T-helper 2 cell (primary cell): ENCODE results near the gene EXD3.

Source experiments
- DNase-seq, 5 experiments: peaks; one replicate each; pipeline versions ENCODE4 v3.0.0 to v3.0.0-alpha.2; 2012 to 2022

Gene EXD3

DNA sequence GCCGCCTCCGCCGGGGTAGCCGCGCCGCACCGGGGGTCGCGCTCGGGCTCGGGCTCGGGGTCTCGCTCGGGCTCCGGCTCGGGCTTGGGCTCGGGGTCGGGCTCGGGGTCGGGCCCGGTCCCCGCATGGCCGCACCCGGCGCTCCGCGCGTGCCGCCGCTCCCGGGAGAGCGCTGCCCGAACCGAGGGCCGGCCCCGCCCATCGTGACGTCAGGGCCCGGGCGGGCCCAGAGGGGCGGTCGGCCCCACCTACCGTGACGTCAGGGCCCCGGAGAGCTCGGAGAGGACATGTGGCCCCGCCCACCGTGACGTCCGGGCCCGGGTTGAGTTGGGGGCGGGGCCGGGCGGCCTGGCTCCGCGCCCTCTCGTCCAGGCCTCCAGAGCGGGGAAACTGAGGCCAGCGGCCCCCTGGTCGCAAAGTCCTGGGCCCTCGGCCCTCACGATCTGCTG lies 36.2 kb upstream of the EXD3 start, which contains the start of gene NSMF:
NSMF (minus strand) TSS at position 183 of the 449 bp plus-strand sequence. CDS start 232 bp downstream, outside the sequence.
- peak; percentile 87 to 95 (median 90) for DNase-seq

DNA sequence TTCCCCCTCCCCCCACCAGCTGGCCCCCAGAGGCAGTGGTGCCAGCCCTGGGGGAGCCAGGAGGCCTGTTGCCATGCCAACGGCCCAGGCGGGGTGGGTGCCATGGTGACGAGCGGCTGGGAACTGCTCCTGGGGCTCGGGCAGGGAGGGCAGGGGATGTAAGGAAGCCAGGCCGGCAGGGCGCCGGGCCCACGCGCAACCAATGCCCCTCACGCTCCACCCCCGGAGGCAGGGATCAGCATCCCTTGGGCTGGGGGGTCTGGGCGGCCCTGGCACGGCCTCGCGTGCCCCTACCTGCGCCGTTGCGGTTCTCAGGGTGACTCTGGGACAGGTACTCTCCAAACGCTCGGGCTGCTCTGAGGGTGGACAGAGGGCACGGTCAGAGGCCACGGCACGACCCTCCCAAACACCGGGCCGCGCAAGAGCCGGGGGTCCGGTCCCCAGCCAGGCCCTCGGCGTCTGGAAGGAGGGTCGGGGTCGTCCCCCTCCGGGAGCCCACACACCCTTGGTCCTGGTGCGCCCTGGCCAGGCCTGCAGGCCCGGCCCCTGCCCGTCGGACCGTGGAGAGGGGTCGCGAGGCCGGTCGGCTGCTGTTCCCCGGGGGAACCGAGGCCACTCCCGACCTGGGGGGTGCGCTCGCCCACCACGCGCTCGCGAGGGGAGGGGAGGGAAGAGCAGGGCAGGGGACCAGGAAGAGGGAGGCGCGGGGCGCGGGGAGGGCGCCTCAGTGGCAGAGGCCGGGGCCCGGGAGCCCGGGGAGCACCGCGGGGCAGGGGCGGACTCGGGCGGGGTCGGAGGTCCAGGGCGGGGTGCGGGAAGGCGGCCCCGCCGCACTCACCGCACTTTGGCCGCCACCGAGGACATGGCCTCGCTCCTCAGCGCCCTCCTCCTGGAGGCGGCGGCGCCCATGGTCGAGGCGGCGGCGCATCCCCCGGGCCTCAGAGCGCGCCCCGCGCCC lies 35.5 kb upstream of the EXD3 start:
- DNase-seq: peak in 3 of 5 experiments; percentile 10 to 33 (median 14)

DNA sequence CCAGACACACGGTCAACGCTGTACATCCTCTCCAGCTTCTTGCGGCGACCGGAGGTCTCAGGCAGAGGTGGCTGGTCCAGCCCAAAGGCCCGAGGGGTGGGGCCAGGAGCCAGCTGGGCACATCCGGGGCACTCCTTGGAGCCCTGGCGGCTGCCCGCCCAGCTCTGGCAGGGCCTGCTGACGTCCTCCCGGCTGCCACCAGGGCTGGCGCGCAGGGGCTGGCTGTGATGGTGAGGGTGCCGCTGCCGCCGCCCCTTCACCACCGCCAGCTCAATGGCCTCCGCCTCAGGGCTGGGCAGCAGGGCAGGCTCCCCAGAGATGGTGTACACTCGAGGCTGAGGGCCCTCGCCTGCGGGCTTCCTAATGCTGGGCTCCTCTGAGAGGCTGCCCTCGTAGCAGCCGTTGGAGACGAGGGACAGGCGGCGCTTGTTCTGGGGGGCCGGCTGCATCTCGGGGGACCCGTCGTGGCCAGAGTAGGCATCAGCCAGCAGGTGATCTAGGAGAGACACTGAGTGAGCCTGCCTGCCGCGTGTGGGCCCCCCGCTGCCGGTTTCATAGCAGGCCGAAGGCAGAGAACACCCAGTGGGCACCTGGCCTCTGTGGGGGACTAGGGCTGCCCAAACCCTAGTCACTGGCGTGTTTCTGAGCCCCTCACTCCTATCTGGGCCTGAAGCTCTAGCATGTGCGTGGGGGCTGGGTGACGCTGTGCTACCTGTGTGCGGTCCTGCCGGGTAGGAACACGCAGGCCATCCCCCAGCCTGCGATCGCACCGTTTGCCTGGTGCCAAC lies 34.6 kb upstream of the EXD3 start:
- peak in 2 of 5 experiments; percentile 3 to 7 for DNase-seq

DNA sequence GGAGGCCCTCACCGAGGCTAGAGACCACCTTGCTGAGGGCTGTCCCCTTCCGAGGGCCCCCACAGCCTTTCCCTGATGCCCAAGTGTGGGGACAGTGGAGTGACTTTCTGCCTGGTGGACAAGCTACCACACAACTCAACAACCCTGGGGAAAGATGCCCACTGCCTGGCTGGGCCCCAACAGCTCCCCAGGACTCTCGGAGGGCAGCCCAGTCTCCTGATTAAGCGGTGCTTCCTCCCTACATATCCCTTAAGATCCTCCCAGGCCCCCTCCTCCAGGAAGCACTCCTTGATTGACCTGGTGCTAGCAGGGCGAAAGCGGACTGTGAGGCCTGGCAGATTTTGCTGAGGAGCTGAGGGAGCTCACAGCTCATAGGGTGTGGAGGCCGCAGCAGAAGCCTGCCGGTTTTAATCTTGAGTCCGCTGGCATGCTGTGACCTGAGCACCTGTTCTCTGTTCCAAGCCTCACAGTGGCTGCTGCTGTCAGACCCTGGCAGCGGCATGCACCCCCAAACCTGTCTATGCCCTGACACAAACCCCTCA lies 34.0 kb upstream of the EXD3 start:
- no peak for DNase-seq

DNA sequence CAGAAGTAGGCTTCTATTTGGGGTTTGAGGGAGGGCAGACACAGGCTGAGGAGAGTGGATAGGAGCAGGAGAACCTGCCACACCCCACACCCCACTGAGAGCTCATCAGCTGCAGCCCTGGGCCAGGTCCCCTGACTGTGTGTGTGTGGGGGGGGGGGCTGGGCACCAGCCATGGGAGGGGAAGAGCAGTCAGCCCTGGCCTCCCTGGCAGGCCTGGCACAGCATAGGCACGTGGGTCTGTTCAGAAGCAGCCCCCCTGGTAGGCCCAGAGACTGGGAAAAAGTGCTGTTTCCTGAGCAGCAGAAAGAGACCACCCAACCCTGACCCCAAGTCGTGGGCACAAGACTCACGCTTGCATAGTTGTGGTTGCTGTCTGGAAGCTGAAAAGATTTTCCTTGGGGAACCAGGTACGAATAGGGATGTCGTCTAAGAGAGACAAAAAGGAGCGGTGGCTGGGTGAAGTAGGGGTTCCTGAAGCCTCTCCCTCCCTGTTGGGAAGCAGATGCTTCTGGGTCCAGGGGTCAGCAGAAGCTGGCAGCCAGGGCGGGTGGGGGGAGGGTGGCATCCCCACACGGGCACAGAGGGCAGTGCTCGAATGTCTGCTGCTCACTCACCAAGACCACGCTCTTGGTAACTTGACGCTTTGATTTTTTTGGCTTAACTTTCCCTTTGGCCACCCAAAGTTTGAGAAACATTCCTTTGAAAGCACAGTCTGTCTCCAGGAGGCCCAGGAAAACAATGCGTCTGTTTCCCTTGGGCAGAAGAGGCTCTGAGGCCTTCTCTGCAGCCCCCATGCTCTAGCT lies 33.3 kb upstream of the EXD3 start:
- no peak for DNase-seq

DNA sequence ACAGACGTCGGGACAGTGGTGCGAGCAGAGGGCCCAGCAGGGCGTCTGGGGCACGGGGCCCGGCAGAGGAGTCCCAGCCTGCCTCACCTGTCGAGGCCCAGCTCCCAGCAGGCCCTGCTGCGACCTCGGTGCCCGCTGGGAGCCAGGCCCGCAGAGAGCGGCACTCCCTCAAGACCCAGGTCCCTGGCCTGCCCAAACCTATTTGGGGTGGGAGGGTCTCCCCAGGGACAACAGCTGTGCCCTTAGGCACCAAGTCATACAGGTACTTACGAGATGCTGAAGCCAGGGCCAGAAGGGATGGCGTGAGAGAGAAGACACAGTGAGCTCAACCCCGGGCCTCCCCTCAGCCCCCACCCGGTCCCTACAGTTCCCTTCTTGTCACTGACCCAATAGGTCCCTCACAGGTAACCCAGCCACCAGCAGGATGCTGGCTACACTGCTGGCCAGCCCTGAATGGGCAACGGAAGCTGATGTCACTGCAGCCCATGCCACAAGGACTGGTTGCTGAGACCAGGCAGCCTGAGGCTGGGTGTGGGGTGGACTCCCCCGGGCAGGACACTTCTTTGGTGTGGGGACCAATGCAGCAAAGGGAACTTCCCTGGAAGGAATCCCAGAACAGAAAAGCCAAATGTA lies 32.5 kb upstream of the EXD3 start:
- no peak for DNase-seq

DNA sequence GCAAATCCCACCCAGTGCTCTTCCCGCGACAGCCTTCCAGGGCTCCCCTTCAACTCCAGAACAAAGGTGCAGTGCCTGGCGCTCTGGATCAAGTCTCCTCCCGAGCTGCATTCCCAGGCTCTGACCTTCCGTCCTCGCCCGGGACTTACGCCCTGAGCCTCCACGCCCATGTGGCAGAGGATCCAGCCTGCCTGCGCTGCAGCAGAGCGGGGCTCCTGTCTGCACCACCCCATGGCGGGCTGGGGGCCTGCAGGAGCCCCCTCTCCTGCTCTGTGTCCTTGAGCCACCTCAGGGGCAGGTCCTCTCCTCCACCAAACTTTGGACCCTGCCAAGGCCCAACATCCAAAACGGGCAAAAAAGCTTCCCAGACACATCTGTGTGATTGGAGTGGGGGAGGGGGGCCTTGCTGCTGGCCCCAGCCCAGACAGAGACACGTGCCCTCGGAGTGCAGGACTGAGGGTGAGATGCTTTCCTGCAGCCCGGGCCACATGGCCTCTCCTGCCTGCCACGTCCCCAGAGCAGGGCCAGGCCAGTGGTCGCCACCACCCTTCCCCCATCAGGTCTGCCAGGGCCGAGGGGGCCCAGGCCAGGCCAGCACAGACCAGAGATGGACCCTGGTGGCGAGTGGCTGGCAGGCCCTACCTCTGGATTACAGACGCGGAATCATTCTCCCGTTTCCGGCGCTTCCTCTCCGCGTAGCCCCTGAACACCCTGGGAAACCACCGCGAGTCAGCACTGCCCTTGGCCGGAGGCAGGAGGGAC lies 31.8 kb upstream of the EXD3 start:
- DNase-seq: peak in 1 of 5 experiments; percentile 3

DNA sequence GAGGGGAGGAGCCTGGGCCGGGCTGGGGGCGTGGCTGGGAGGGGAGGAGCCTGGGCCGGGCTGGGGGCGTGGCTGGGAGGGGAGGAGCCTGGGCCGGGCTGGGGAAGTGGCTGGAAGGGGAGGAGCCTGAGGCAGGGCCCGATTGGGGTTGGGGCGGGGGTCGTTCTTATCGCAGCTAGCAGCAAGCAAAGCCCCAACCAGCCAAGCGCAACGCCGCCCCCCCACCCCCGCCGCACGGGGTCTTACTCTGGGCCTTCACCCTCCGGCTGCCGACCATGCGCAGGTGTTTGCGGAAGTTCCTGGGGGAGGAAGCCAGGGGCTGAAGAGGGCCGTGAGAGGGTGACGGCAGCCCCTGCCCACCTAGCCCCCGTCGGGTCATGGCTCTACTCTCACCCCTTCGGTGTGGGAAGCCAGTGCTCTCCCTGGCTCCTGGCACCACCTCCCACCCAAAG lies 31.2 kb upstream of the EXD3 start:
- peak in 3 of 5 experiments; percentile 34 to 47 (median 40) for DNase-seq

DNA sequence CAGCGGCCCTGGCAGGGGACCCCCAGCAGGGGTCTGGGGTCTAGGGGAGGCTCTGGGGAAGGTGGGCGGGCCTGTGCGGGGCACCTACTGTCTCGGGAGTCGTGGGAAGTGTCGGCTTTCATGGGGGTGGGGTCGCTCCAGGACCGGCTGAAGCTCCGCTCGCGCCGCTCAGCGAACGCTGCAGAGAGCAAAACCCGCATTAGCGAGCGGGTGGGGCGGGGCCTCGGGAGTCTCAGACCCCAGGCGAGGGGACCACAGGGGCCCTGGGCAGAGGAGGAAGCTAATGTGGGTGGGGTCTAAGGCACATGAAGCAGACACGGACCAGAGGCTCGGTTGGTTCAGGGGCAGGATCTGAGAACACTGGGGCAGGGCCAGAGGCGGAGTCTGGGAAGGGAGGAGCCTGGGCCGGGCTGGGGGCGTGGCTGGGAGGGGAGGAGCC lies 30.7 kb upstream of the EXD3 start:
- DNase-seq: peak in 4 of 5 experiments; percentile 35 to 65 (median 53)

DNA sequence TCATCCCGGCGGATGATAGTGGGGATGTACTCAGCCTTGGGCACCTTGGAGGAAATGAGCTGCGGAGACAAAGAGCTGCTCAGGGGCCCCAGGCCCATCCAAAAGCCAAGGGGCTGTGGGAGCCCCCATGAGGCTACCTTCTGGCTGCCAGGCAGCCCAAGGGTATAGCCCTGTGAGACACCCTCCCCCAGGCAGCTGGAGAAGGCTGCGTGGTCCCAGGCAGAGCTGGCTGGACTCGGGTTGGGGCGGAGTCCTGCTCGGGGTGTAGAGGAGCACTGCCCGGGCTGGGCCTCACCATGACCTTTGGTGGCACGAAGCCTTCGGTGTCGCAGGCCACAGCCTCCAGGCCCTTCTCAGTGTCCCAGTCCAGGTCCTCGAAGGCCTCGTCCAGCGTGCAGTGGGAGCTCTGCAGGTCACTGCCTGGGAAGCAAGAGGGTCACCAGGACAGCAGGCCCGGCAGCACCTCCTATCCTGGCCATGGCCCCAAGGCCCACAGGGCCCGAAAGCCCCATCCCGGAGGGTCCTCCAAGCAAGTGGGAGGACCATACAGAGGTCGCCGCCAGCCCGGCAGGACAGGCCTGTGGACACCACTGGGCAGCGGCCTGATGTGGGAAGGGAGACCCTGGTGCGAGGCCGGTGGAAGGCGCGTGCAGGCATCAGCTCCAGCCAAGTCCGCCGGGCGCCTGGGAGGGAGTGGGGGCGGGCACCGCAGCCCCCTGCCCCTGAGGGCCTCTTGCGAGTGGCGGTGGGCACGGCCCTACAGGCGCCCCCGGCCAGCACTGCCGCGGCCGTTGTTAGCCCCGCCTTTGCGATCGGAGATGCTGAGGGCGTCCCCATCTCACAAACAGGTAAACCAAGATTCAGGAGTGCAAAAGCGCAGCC lies 30.0 kb upstream of the EXD3 start:
- peak in 1 of 5 experiments; percentile 14 for DNase-seq

DNA sequence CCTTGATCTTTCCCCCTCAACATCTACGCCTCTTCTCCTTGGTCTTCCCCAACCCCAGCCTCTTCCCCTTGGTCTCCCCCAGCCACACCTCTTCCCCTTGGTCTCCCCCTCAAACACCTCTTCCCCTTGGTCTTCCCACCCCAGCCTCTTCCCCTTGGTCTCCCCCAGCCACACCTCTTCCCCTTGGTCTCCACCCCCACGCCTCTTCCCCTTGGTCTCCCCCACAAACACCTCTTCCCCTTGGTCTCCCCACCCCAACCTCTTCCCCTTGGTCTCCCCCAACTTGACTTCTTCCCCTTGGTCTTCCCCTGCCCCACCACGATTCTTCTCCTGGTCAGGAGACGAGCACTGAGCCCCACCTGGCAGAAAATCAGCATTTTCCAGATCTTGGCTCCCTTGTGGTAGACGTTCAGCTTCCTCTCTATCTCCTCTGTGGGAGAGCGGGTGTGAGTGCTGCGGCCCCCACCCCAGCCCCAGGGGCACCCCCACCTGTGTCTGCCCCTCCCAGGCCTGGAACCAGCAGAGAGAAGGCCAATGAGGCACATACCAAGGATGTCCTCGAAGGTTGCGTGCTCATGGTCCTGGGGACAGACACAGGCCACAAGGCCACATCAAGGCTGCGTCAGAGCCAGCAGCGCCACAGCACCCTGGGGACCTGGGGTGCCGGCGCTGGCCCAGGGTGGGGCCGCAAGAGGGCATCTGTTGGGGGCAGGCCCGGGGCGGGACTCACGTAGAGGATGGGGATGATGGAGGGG lies 29.2 kb upstream of the EXD3 start:
- DNase-seq: peak in 1 of 5 experiments; percentile 2

DNA sequence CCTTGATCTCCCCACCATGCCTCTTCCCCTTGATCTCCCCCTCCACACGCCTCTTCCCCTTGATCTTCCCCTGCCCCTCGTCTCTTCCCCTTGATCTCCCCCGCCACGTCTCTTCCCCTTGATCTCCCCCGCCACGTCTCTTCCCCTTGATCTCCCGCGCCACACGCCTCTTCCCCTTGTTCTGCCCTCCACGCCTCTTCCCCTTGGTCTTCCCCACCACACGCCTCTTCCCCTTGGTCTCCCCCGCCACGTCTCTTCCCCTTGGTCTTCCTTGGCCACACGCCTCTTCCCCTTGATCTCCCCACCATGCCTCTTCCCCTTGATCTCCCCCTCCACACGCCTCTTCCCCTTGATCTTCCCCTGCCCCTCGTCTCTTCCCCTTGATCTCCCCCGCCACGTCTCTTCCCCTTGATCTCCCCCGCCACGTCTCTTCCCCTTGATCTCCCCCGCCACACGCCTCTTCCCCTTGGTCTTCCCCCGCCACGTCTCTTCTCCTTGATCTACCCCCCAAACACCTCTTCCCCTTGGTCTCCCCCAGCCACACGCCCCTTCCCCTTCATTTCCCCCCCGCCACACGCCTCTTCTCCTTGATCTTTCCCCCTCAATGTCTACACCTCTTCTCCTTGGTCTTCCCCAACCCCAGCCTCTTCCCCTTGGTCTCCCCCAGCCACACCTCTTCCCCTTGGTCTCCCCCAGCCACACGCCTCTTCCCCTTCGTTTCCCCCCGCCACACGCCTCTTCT lies 28.5 kb upstream of the EXD3 start:
- peak in 1 of 5 experiments; percentile 6 for DNase-seq

DNA sequence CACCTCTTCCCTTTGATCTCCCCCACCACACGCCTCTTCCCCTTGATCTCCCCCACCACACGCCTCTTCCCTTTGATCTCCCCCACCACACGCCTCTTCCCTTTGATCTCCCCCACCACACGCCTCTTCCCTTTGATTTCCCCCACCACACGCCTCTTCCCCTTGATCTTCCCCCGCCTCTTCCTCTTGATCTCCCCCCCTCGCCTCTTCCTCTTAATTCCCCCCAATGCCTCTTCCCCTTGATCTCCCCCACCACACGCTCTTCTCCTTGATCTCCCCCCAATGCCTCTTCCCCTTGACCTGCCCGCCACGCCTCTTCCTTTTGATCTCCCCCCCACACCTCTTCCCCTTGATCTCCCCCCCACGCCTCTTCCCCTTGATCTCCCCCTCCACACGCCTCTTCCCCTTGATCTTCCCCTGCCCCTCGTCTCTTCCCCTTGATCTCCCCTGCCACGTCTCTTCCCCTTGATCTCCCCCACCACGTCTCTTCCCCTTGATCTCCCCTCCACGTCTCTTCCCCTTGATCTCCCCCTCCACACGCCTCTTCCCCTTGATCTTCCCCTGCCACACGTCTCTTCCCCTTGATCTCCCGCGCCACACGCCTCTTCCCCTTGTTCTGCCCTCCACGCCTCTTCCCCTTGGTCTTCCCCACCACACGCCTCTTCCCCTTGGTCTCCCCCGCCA lies 27.7 kb upstream of the EXD3 start:
- DNase-seq: peak in 2 of 5 experiments; percentile 46 to 69

DNA sequence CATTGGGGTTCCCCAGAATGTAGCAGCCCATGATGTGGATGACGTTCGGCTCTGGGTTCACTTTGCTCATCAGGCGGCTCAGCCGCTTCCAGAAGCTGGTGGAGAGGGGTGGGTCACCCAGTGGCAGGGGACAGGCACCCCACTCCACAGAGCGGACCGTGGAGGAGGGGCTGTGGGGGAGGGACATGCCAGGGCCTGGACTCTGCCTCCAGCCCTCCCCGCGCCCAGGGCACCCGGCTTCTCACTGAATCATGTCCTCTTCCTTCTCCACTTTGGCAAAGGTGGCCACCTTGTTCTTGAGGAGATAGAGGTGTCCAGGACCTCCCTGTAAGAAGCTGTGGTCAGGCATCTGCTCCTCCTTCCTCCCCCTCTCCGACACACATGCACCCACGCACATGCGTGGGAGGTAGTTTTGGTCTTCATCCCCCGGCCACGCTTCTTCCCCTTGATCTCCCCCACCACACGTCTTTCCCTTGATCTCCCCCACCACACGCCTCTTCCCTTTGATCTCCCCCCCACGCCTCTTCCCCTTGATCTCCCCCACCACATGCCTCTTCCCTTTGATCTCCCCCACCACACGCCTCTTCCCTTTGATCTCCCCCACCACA lies 27.1 kb upstream of the EXD3 start:
- DNase-seq: peak in 3 of 5 experiments; percentile 52 to 69 (median 60)

DNA sequence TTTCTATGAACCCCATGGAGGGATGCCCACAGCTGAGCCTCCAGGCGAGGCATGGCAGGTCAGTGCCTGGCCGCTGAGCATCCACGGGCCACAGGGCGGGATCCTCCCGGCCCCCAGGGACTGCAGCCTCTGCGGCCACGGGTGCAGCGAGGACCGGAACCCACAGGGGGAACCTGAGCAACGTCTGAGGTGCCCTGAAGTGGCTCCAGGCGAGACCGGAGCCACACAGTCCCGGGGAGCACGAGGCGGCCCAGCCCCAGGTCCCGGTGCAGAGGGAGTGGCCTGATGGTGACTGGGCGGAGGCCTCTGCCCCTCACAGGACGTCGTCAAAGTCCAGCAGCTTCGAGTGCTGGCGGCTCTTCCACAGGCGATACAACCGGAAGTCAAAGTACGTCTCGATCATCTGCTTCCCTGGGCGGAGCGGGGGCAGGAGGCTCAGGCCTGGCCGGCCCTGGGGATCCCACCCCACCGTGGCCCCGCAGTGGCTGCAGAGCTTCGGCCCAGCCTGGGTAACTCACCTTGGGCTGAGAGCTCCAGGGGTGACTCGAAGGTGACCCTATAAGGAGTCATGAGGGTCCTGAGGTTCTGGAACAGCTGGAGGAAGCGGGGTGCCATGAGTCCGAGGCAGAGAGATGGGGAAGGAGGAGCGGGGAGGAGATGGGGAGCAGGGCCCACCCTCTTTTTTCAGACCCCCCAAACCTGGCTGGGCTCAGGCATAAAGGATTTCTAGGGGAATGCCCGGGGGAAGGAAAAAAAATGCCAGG lies 26.3 kb upstream of the EXD3 start:
- DNase-seq: no peak

DNA sequence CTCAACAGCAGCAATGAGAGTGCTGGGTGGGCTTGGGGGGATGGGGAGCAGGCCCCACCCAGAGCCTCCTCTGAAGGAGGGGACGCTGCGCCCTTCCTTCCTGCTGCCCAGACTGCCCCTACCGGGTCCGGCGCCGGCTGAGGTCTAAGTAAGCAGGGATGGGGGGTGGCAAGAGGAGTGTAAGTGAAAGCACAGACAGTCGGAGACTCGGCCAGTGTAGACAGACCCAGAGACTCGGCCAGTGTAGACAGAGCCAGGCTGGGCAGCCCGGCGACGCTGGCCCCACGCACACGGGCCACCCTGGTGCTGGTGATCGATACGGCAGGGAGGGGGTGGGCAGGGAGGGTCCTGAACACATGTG lies 25.6 kb upstream of the EXD3 start:
- DNase-seq: no peak
